T-helper 2 cell treated with Interferon-gamma antibody and Interleukin-4, amounts not matched to agents 5 μg/mL and 100 μg/mL, for 36 hours (primary cell): ENCODE measurements around the gene S1PR5.
"Not testable (repeated sequence)": the region's sequence is repeated elsewhere in the genome, so short reads cannot be mapped to it uniquely, and the experiment has no call there.

Experiments
- DNase-seq: peaks from one replicate; pipeline ENCODE4 v3.0.0; 2021; ENCODE audit warnings: low spot score
- H3K27ac Mint-ChIP-seq: one replicate; pipeline ENCODE4 v1.8.0; 2021; ENCODE audit warnings: mild to moderate bottlenecking, mixed read lengths
- H3K27me3 Mint-ChIP-seq: one replicate; pipeline ENCODE4 v1.8.0; 2021; ENCODE audit warnings: low read depth, mixed read lengths
- H3K36me3 Mint-ChIP-seq: one replicate; pipeline ENCODE4 v1.8.0; 2021; ENCODE audit warnings: low read depth, mixed read lengths
- H3K4me1 Mint-ChIP-seq: one replicate; pipeline ENCODE4 v1.8.0; 2021; ENCODE audit warnings: low read depth, mixed read lengths
- H3K4me3 Mint-ChIP-seq: one replicate; pipeline ENCODE4 v1.8.0; 2022; ENCODE audit warnings: mild to moderate bottlenecking, moderate library complexity, mixed read lengths
- H3K9me3 Mint-ChIP-seq: one replicate; pipeline ENCODE4 v1.8.0; 2021; ENCODE audit warnings: mixed read lengths

Gene S1PR5

DNA sequence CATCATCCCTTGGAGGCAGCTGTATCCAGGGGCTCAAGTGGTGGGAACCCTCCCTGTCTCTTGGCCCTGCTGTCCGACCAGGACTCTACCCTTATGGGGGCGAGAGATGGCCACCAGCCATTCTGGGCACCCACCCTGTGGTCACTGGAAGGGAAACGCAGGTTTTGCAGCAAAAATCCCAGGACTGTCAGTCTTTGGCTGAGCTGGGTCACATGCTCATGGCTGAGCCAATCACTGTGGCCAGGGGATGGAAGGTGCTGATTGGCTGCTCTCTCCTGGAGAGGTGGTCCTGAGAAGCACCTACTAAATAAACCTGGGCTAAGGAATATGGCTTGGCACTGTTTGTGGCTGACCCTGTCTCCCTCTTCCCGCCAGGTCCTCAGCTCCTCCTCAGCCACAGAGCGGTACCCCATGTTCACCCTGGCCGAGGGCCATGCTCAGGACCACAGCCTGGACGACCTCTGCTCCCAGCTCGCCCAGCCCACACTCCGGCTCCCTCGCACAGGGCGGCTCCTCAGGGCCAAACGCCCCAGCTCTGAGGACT lies 35.3 kb upstream of the S1PR5 start:
- Mint-ChIP-seq H3K27ac (peak overlapping the region; percentile 94), H3K9me3 (no peaks in the 10 kb centered on the region), H3K27me3 (no peaks in the 10 kb centered on the region), H3K4me1 (peaks cover 36% of the 10 kb centered on the region), H3K4me3 (peak overlapping the region; percentile 64), H3K36me3 (peaks cover 62% of the 10 kb centered on the region)
- DNase-seq = no peak

- H3K4me1 Mint-ChIP-seq = peaks cover 36% of the 10 kb centered on the region
- H3K27me3 Mint-ChIP-seq = no peaks in the 10 kb centered on the region
- H3K27ac Mint-ChIP-seq = peak overlapping the region; percentile 67
- peak overlapping the region; percentile 12 for H3K4me3 Mint-ChIP-seq
- no peaks in the 10 kb centered on the region for H3K9me3 Mint-ChIP-seq
- DNase-seq = no peak
- H3K36me3 Mint-ChIP-seq = peaks cover 66% of the 10 kb centered on the region
These were observed 34.6 kb upstream of the S1PR5 start for GRCh38 chr19:10551698-10552301.

DNA sequence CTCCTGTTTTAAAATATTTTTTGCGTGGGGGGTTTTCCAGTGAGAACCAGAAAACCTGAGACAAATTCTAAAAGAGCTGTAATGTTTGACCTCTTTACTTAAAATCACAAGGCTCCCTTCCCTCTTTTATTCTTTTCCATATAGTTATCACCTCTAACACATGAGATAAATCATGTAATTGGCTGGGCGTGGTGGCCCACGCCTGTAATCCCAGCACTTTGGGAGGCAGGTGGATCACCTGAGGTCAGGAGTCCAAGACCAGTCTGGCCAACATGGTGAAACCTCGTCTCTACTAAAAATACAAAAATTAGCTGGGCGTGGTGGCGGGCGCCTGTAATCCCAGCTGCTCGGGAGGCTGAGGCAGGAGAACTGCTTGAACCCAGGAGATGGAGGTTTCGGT lies 33.8 kb upstream of the S1PR5 start:
- H3K27ac Mint-ChIP-seq, H3K27me3 Mint-ChIP-seq, H3K4me3 Mint-ChIP-seq, H3K9me3 Mint-ChIP-seq, DNase-seq: not testable (repeated sequence)
- Mint-ChIP-seq H3K36me3 (peaks cover 62% of the 10 kb centered on the region), H3K4me1 (peaks cover 33% of the 10 kb centered on the region)

- H3K4me3 Mint-ChIP-seq = no peak overlapping the region
- H3K36me3 Mint-ChIP-seq = peaks cover 59% of the 10 kb centered on the region
- H3K4me1 Mint-ChIP-seq = peaks cover 29% of the 10 kb centered on the region
- no peak for DNase-seq
- H3K9me3 Mint-ChIP-seq = no peaks in the 10 kb centered on the region
- peak overlapping the region; percentile 31 for H3K27ac Mint-ChIP-seq
- no peaks in the 10 kb centered on the region for H3K27me3 Mint-ChIP-seq
These were observed 33.1 kb upstream of the S1PR5 start for GRCh38 chr19:10550336-10550735.

DNA sequence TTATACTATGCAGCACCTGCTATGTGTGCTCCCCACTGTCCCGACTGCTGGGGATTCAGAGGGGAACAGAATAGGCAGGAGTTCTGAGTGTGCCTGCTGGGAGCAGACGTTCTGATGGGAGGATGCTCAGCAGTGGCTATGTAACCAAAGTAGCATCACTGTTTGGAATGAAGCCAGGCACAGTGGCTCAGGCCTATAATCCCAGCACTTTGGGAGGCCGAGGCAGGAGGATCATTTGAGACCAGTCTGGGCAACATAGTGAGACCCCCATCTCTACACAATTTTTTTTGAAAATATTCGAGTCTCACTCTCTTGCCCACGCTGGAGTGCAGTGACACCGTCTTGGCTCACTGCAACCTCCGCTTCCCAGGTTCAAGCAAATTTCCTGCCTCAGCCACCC lies 32.5 kb upstream of the S1PR5 start:
- Mint-ChIP-seq H3K4me1 (peaks cover 31% of the 10 kb centered on the region), H3K36me3 (peaks cover 56% of the 10 kb centered on the region), H3K27me3 (no peaks in the 10 kb centered on the region), H3K9me3 (no peaks in the 10 kb centered on the region), H3K4me3 (no peak overlapping the region), H3K27ac (no peak overlapping the region)
- no peak for DNase-seq

DNA sequence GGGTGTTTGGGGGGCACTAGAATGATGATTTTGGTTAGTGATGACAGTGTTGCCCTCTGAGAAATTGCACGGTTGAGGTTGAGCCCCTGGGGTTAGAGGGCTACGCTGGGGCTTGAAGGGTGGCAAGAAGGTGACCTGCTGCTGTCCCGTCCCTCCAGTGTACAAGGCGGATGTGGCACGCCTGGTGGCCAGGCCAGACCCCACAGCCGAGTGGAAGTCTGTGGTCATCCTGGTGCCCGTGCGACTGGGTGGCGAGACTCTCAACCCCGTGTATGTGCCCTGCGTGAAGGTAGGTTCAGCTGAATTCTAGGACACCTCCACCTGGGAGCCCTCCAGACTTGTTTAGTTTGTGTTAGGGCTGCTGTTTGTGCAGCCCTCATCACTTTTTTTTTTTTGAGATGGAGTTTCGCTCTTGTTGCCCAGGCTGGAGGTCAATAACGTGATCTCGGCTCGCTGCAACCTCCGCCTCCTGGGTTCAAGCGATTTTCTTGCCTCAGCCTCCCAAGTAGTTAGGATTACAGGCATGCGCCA lies 31.6 kb upstream of the S1PR5 start:
- Mint-ChIP-seq H3K4me1 (peaks cover 22% of the 10 kb centered on the region), H3K27ac (no peak overlapping the region), H3K9me3 (no peaks in the 10 kb centered on the region), H3K27me3 (no peaks in the 10 kb centered on the region), H3K36me3 (peaks cover 49% of the 10 kb centered on the region), H3K4me3 (no peak overlapping the region)
- no peak for DNase-seq

DNA sequence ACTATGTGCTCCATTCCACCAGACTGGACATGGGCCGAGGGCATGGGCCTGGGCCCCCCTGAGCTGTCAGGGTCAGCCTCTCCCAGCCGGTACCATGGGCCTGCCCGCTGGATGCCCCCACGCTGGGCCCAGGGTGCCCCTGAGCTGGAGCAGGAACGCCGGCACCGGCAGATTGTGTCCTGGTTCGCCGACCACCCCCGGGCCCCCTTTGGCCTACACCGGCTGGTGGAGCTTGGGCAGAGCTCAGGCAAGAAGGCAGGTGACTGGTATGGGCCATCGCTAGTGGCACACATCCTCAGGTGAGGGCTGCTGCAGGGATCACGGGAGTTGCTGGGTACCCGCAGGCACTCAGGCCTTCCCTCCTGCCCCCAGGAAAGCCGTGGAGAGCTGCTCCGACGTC lies 29.6 kb upstream of the S1PR5 start:
- Mint-ChIP-seq H3K27me3 (no peaks in the 10 kb centered on the region), H3K36me3 (peaks cover 32% of the 10 kb centered on the region), H3K4me1 (peaks cover 11% of the 10 kb centered on the region), H3K27ac (no peak overlapping the region), H3K9me3 (no peaks in the 10 kb centered on the region), H3K4me3 (no peak overlapping the region)
- no peak for DNase-seq

DNA sequence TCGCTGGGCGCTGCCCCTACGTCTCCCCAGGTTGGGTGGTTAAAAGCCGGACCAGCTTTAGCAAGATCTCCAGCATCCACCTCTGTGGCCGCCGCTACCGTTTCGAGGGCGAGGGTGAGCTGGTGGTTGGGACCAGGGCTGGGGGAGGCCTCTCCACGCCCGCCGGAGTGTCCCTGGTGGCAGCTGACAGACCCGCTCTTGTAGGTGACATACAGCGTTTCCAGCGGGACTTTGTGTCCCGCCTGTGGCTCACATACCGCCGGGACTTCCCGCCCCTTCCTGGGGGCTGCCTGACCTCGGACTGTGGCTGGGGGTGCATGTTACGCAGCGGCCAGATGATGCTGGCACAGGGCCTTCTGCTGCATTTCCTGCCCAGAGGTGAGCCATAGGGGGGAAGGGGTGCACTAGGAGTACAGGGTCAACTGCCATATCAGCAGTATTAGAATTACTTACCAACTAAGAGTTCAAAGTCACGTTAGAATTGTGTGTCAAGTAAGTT lies 27.6 kb upstream of the S1PR5 start:
- Mint-ChIP-seq H3K27ac (peak overlapping the region; percentile 84), H3K36me3 (peaks cover 17% of the 10 kb centered on the region), H3K4me1 (peaks cover 6% of the 10 kb centered on the region), H3K4me3 (peak overlapping the region; percentile 89), H3K9me3 (no peaks in the 10 kb centered on the region), H3K27me3 (peaks cover 10% of the 10 kb centered on the region)
- DNase-seq = no peak

DNA sequence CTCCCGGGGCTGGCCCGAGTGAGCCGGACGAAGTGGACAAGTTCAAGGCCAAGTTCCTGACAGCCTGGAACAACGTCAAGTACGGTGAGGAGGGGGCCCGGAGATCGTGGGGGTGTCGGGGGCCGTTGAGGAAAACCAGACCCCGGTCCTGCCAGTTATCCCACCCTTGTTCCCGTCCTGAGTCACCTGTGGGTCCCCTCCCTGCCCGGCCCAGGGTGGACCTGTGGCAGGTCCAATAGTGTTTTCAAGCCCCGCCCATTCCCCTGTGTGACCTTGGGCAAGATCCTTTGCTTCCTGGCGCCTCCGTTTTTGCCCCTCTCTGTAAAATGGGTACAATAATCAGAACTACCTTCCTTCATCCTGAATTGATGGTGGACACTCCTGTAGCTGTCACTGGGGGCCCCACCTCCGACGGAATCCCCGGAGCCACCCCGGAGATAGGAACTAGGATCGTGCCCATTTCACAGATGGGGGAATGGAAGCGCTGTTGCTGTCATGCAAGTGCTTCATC lies 27.1 kb upstream of the S1PR5 start:
- peaks cover 6% of the 10 kb centered on the region for H3K4me1 Mint-ChIP-seq
- peak overlapping the region; percentile 84 for H3K27ac Mint-ChIP-seq
- peak overlapping the region; percentile 89 for H3K4me3 Mint-ChIP-seq
- no peaks in the 10 kb centered on the region for H3K9me3 Mint-ChIP-seq
- DNase-seq = no peak
- peaks cover 12% of the 10 kb centered on the region for H3K27me3 Mint-ChIP-seq
- peaks cover 15% of the 10 kb centered on the region for H3K36me3 Mint-ChIP-seq

GRCh38 chr19:10543420-10544241 lies 26.4 kb upstream of the S1PR5 start, which contains the start of gene ATG4D:
ATG4D (plus strand) TSS chr19:10543904; CDS start chr19:10544091, 187 bp downstream.
- Mint-ChIP-seq H3K27ac (peak within 1 kb of the TSS; percentile 84), H3K4me1 (peaks cover 8% of the 10 kb centered on the region), H3K4me3 (peak within 1 kb of the TSS; percentile 89), H3K9me3 (no peaks in the 10 kb centered on the region), H3K36me3 (peaks cover 14% of the 10 kb centered on the region), H3K27me3 (peaks cover 19% of the 10 kb centered on the region)
- DNase-seq = peak; percentile 72

- no peak for DNase-seq
- Mint-ChIP-seq H3K27me3 (peaks cover 25% of the 10 kb centered on the region), H3K4me3 (peak overlapping the region; percentile 73), H3K9me3 (no peaks in the 10 kb centered on the region), H3K4me1 (peaks cover 8% of the 10 kb centered on the region), H3K27ac (peak overlapping the region; percentile 20), H3K36me3 (peaks cover 8% of the 10 kb centered on the region)
These were observed 25.8 kb upstream of the S1PR5 start for GRCh38 chr19:10543059-10543419.

DNA sequence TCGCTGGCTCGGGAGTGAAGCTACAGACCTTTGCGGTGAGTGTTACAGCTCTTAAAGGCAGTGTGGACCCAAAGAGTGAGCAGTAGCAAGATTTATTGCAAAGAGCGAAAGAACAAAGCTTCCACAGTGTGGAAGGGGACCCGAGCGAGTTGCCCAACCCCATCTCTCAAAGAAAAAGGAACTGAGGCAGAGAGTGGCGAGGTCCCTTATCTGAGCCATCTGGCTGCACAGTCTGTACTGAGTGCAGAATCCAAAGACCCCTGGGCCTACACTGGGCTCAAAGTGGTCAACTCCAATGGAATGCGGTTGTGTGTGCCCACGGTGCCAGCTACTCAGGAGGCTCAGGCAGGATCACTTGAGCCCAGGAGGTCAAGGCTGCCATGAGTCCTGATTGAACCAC lies 21.8 kb upstream of the S1PR5 start:
- not testable (repeated sequence) for H3K27ac Mint-ChIP-seq, DNase-seq, H3K4me1 Mint-ChIP-seq, H3K9me3 Mint-ChIP-seq, H3K36me3 Mint-ChIP-seq, H3K4me3 Mint-ChIP-seq
- H3K27me3 Mint-ChIP-seq = peaks cover 30% of the 10 kb centered on the region

DNA sequence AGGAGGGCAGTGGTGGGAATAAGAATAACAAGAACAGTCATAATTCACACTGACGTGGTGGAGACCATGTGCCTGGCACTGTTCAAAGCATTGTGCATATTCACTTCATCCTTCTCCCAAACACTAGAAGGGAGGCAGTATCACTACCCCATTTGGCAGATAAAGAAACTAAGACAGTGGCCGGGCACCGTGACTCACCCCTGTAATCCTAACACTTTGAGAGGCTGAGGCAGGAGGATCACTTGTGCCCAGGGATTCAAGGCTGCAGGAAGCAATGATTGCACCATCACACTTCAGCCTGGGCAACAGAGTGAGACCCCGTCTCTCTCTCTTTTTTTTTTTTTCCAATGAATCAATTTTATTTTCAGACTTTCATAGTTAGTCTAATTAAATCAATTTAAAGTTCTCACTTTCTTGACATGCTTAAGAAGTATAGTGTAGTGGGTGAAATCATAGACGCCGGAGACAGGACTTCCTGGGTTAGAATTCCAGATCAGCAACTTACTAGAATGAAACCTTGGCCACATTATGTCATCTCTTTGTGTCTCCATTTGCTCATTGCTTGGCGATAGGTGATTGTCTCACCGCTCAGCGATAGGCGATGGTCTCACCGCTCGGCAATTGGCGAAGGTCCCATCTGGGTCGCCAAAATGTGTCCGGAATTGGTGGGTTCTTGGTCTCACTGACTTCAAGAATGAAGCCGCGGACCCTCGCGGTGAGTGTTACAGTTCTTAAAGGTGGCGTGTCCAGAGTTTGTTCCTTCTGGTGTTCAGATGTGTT lies 21.1 kb upstream of the S1PR5 start:
- Mint-ChIP-seq H3K27ac (no peak overlapping the region), H3K9me3 (no peaks in the 10 kb centered on the region), H3K27me3 (peaks cover 30% of the 10 kb centered on the region), H3K36me3 (no peaks in the 10 kb centered on the region), H3K4me1 (peaks cover 4% of the 10 kb centered on the region), H3K4me3 (no peak overlapping the region)
- no peak for DNase-seq
